Heart left ventricle (tissue), 16 donors: ENCODE results near the gene GLA. TPM values are rescaled to one million over a fixed set of nuclear protein-coding genes. Genes with fewer than 3 reads are reported as not detected.
A peak's percentile ranks its signal among the peaks of the same experiment; 100 is the strongest.

ENCODE experiments used
- ATAC-seq, 4 donors: fragments of 200-7000 bp; cut with Tn5 transposase; one replicate each; pipeline ENCODE4 v1.9.1; 2020 to 2022; ENCODE audit warnings: moderate library complexity in 4 of 4, mild to moderate bottlenecking in 3 of 4, moderate number of reproducible peaks in 1 of 4
- DNase-seq, 5 donors: peaks; one replicate each; pipeline ENCODE4 v3.0.0-alpha.2; 2020
- H3K27ac ChIP-seq, 12 donors: fragments of 200-600 bp; sonication (generic) in 4 of 12; one replicate each; pipeline versions ENCODE4 v1.5.0 to v1.8.0; 2016 to 2022; ENCODE audit warnings: mild to moderate bottlenecking in 2 of 12
- H3K27me3 ChIP-seq, 9 donors: fragments of 200-600 bp; sonication (generic) in 2 of 9; one replicate each; pipeline versions ENCODE4 v1.5.1 to v1.8.0; 2016 to 2022; ENCODE audit warnings: mild to moderate bottlenecking in 3 of 9
- H3K36me3 ChIP-seq, 9 donors: fragments of 200-600 bp; sonication (generic) in 2 of 9; one replicate each; pipeline versions ENCODE4 v1.5.0 to v1.8.0; 2018 to 2022; ENCODE audit warnings: mild to moderate bottlenecking in 2 of 9
- H3K4me1 ChIP-seq, 12 donors: fragments of 200-600 bp; sonication (generic) in 4 of 12; one replicate each; pipeline versions ENCODE4 v1.5.0 to v1.8.0; 2016 to 2022; ENCODE audit warnings: mild to moderate bottlenecking in 3 of 12
- H3K4me3 ChIP-seq, 12 donors: fragments of 200-600 bp; sonication (generic) in 4 of 12; one replicate each; pipeline versions ENCODE4 v1.5.0 to v1.8.0; 2017 to 2022; ENCODE audit warnings: mild to moderate bottlenecking in 9 of 12, moderate library complexity in 4 of 12
- H3K9me3 ChIP-seq, 12 donors: fragments of 200-600 bp; sonication (generic) in 4 of 12; one replicate each; pipeline versions ENCODE4 v1.5.0 to v1.8.0; 2016 to 2022; ENCODE audit warnings: mild to moderate bottlenecking in 1 of 12
- POLR2A ChIP-seq, 2 donors: fragments of 450-650 bp; IDR thresholded peaks; one replicate each; pipeline ENCODE4 v1.6.1; 2017; ENCODE audit warnings: antibody characterized with exemption in 2 of 2, mild to moderate bottlenecking in 2 of 2, moderate library complexity in 2 of 2
- WGBS, 4 donors: extraction: QIAGEN DNeasy Blood & Tissue Kit in 2 of 4; methylation state at CpG; one replicate each; pipeline versions ENCODE4 v1.1.5 to v1.1.7; 2013 to 2018; 5-methylcytosine and 5-hydroxymethylcytosine counted together
- intact Hi-C, 10 donors: fragments of 100-400 bp; cut with DNase I; formaldehyde crosslinking; loops; one replicate each; pipeline versions ENCODE4 v1.11.1 to v1.14.2; 2022
- polyA plus RNA-seq, 2 donors: library from polyadenylated mRNA; stranded (reverse); fragments of 200-250 nt; gene quantifications; one replicate each; pipeline ENCODE4 v1.2.3, GENCODE V29; 2013
- total RNA-seq, 9 donors: library from RNA; depleted of rRNA in 2 of 9; stranded (reverse); fragments of >200 nt in 2 of 9; fragmentation: NEBNext Ultra II Directional in 3 of 9; extraction: Animal tissue kit (Norgen Biotek cat#: 25700) in 3 of 9; gene quantifications; one replicate each; pipeline versions ENCODE4 v1.1.0 to v1.2.4, GENCODE V29; 2016 to 2023
- TF ChIP-seq, protein P1 (sequence below), 12 donors: fragments of 200-600 bp; sonication (generic) in 4 of 12; IDR thresholded peaks; one replicate each; pipeline versions ENCODE4 v1.5.0 to v1.8.0; 2018 to 2022; ENCODE audit warnings: antibody characterized with exemption in 12 of 12, mild to moderate bottlenecking in 5 of 12
- donor health status: ischemic (EF 13 %, LVEDD 7.1; RV severe dilation, severe dysfunction).
- donor health status: healthy with polysubstance abuse.
- donor health status: DM: no; HTN: yes; CAD: no.
- donor health status: DM: no; HTN: no; CAD: no.
- donor health status: ischemic (EF 25% LVEDD 6.9; RV normal size, moderate dysfunction).
- donor health status: ischemic (EF 25% LVEDD 5.7; RV mildly dilated, moderate dysfunction).
- donor health status: healthy.
- donor health status: DM: yes; HTN: yes; CAD: no.
- donor health status: ischemic (EF 35%, LVEDD 5.7; RV mildly dilated, moderate dysfunction).
- donor health status: nonischemic (EF 11% LVEDD 7.7; RV severe dilation, severe dysfunction).
- donor health status: DM: yes; HTN: yes; CAD: no.
- donor health status: PGD.
- donor health status: ischemic (EF 29% LVEDD 5.4; RV normal size, mild dysfunction).
- donor health status: nonischemic (EF 23%, LVEDD 6.1; RV moderate dilation, normal function).

Gene GLA
- total and polyA plus RNA-seq, 11 donors = 5.2 to 27.5 (median 12.3) TPM

- ATAC-seq (no peak), DNase-seq (no peak)
- intact Hi-C loops = no loop called here
- no peaks in the 10 kb centered on the region for H3K9me3 ChIP-seq
- H3K27me3 ChIP-seq = peaks cover 0 to 8% (median 0%) of the 10 kb centered on the region in 9 donors
- no peak overlapping the region for H3K4me3 ChIP-seq
- TF ChIP-seq, protein P1, sequence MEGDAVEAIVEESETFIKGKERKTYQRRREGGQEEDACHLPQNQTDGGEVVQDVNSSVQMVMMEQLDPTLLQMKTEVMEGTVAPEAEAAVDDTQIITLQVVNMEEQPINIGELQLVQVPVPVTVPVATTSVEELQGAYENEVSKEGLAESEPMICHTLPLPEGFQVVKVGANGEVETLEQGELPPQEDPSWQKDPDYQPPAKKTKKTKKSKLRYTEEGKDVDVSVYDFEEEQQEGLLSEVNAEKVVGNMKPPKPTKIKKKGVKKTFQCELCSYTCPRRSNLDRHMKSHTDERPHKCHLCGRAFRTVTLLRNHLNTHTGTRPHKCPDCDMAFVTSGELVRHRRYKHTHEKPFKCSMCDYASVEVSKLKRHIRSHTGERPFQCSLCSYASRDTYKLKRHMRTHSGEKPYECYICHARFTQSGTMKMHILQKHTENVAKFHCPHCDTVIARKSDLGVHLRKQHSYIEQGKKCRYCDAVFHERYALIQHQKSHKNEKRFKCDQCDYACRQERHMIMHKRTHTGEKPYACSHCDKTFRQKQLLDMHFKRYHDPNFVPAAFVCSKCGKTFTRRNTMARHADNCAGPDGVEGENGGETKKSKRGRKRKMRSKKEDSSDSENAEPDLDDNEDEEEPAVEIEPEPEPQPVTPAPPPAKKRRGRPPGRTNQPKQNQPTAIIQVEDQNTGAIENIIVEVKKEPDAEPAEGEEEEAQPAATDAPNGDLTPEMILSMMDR (IDR thresholded peaks at IDR 0.05) = no peak
- no peak for TF ChIP-seq POLR2A (IDR thresholded peaks at IDR 0.05)
- no peaks in the 10 kb centered on the region for H3K4me1 ChIP-seq
- no peak overlapping the region for H3K27ac ChIP-seq
- WGBS, 4 donors = 31 to 55% (median 46%) methylated on average over 1 of the region's 1 CpG
- H3K36me3 ChIP-seq = no peaks in the 10 kb centered on the region
Measured at GRCh38 chrX:101359966-101360365, 47.8 kb downstream of the GLA start.

GRCh38 chrX:101357166-101357795, 50.4 kb downstream of the GLA start:
- intact Hi-C loops = no loop called here
- H3K27ac ChIP-seq = no peak overlapping the region
- no peak for TF ChIP-seq POLR2A (IDR thresholded peaks at IDR 0.05)
- TF ChIP-seq, protein P1 (IDR thresholded peaks at IDR 0.05) = peak in 5 of 12 donors; percentile 8 to 32 (median 14)
- no peaks in the 10 kb centered on the region for H3K9me3 ChIP-seq
- peaks cover 0 to 7% (median 0%) of the 10 kb centered on the region in 9 donors for H3K27me3 ChIP-seq
- DNase-seq (no peak), ATAC-seq (no peak)
- H3K4me3 ChIP-seq = no peak overlapping the region
- no peaks in the 10 kb centered on the region for H3K4me1 ChIP-seq
- WGBS, 4 donors = 40 to 50% (median 49%) methylated on average over 5 of the region's 5 CpGs
- H3K36me3 ChIP-seq = peaks cover 0 to 5% (median 0%) of the 10 kb centered on the region in 9 donors

- peaks cover 0 to 11% (median 5%) of the 10 kb centered on the region in 9 donors for H3K36me3 ChIP-seq
- H3K4me3 ChIP-seq = peak overlapping the region; percentile 41 to 98 (median 70)
- TF ChIP-seq, protein P1 (IDR thresholded peaks at IDR 0.05) = no peak
- TF ChIP-seq POLR2A (IDR thresholded peaks at IDR 0.05) = no peak
- H3K27ac ChIP-seq = peak overlapping the region in 8 of 12 donors; percentile 80 to 94 (median 89)
- H3K27me3 ChIP-seq = peaks cover 0 to 6% (median 0%) of the 10 kb centered on the region in 9 donors
- ATAC-seq (no peak), DNase-seq (no peak)
- 30 to 37% (median 36%) methylated on average over 4 of the region's 4 CpGs for WGBS, 4 donors
- H3K9me3 ChIP-seq = peaks cover 0 to 6% (median 0%) of the 10 kb centered on the region in 12 donors
- intact Hi-C loops = no loop called here
- H3K4me1 ChIP-seq = peaks cover 0 to 7% (median 0%) of the 10 kb centered on the region in 12 donors
Measured at GRCh38 chrX:101349193-101349562, 58.5 kb downstream of the GLA start.

DNA sequence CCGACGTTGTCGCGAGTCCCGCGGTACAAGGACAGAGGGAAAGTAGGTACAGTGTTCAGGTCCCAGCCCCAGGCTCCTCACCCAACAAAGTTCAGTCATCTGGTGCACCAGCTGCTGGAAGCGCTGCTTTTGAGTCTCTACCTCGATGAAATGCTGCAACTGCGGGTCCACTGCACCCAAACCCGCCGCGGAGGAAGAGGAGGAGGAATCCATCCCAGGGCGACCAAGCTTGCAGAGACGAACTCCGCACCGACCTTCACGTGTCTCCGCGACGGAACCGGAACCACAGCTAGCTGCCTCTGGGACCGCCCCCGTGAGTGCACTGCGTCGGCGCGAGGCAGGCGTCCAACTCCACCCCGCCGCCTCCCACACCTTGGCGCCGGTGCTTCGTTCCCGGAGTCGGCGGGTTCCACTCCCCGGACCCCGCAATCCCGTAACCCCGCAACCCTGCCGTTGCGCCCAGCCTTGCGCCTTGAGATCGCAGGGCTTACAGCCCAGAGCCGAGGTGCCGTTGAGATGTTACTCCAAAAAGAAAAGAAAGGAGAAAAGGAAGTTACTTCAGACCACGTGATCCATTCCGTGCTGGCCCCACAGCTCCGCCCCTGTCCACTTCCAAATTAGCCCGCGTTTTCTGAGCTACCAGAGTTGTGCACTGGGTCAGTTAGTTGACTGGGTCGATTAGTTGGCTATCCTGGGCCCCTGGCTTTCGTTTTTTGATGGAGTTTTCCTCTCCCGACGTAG, 59.1 kb downstream of the GLA start, which contains the start of gene TIMM8A:
Gene TIMM8A, minus strand, starts transcription at position 291 of the 741 bp plus-strand sequence. Its CDS starts 78 bp downstream, at position 213.
- peak within 1 kb of the TSS; percentile 62 to 94 (median 88) for H3K27ac ChIP-seq
- H3K4me3 ChIP-seq = peak within 1 kb of the TSS; percentile 41 to 98 (median 70)
- 0 to 39% (median 16%) methylated on average over 42 to 55 of the region's 55 CpGs for WGBS, 4 donors
- peak; percentile 80 to 88 (median 84) for DNase-seq
- peak; percentile 95 to 99 (median 98) for ATAC-seq
- intact Hi-C loops = no loop called here
- peaks cover 0 to 13% (median 5%) of the 10 kb centered on the region in 9 donors for H3K36me3 ChIP-seq
- peaks cover 0 to 6% (median 0%) of the 10 kb centered on the region in 12 donors for H3K9me3 ChIP-seq
- TF ChIP-seq, protein P1 (IDR thresholded peaks at IDR 0.05) = no peak
- peak in 1 of 2 donors; percentile 43 for TF ChIP-seq POLR2A (IDR thresholded peaks at IDR 0.05)
- peaks cover 0 to 7% (median 0%) of the 10 kb centered on the region in 12 donors for H3K4me1 ChIP-seq
- peaks cover 0 to 2% (median 0%) of the 10 kb centered on the region in 9 donors for H3K27me3 ChIP-seq
